ENCODE results near the gene ETV3. TPM values are rescaled to one million over a fixed set of nuclear protein-coding genes. Genes with fewer than 3 reads are reported as not detected.

Gene ETV3
- total and polyA plus RNA-seq, 10 of the 15 experiments (the other 5 are each of a cell fraction or from before 2014, with no cell fraction given) = 1.7 to 13.8 (median 7.2) TPM

GRCh38 chr1:157099633-157100009 is 38.6 kb downstream of the ETV3 start, which contains the start of gene ETV3L (continued):
- TF ChIP-seq GABPA (IDR thresholded peaks at IDR 0.05; ENCODE audit: low read depth) (no peak), BMI1 (IDR thresholded peaks at IDR 0.05; ENCODE audit: borderline replicate concordance) (no peak), NFXL1 (IDR thresholded peaks at IDR 0.05; ENCODE audit: borderline replicate concordance) (no peak), FOXM1 (IDR thresholded peaks at IDR 0.05; ENCODE audit: low read depth, low read length) (no peak), SKIL (IDR thresholded peaks at IDR 0.05; ENCODE audit: low read depth, poor library complexity, severe bottlenecking) (no peak), ZBTB33 (IDR thresholded peaks at IDR 0.05) (no peak), PAX5 (IDR thresholded peaks at IDR 0.05; ENCODE audit: borderline replicate concordance, low read depth, low read length) (no peak), HDAC6 (IDR thresholded peaks at IDR 0.05; ENCODE audit: unreplicated experiment) (no peak), FOXK2 (IDR thresholded peaks at IDR 0.05) (no peak), ZBED1 (IDR thresholded peaks at IDR 0.05; ENCODE audit: borderline replicate concordance) (no peak)

All from GM12878 (cell line).